GM12801 (cell line): Measurements from ENCODE around the gene TBCD.

ENCODE experiments used
- TF ChIP-seq, protein P1 (sequence below): IDR thresholded peaks from one replicate; pipeline ENCODE4 v1.5.1; 2011; ENCODE audit warnings: control low read depth; ENCODE audit not compliant: insufficient read length; ENCODE audit errors: extremely low read depth

TBCD gene

DNA sequence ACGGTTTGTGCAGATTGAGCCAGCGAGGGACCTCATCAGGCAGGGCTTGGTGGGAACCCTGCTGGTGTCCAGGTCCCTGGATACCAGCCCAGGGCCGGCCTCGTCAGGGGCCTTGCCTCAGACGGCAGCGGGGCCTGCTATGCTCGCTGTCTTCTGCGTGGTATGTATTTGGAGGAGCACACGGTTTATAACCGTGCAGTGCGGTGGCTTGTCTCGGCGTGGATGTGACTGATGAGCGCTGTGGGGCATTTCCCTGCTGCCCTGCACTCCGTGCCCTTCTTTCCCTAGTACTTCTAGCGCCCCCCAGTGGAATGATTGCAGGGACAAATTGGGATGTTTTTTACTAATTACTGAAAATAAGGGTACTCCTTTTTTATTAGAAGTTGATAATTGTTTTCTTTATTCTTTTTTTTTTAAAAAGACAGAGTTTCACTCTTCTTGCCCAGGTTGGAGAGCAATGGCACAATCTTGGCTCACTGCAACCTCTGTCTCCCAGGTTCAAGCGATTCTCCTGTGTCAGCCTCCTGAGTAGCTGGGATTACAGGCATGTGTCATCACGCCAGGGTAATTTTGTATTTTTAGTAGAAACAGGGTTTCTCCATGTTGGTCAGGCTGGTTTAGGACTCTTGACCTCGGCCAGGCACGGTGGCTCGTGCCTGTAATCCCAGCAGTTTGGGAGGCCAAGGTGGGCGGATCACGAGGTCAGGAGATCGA, 15.3 kb downstream of the TBCD start:
- TF ChIP-seq, protein P1, sequence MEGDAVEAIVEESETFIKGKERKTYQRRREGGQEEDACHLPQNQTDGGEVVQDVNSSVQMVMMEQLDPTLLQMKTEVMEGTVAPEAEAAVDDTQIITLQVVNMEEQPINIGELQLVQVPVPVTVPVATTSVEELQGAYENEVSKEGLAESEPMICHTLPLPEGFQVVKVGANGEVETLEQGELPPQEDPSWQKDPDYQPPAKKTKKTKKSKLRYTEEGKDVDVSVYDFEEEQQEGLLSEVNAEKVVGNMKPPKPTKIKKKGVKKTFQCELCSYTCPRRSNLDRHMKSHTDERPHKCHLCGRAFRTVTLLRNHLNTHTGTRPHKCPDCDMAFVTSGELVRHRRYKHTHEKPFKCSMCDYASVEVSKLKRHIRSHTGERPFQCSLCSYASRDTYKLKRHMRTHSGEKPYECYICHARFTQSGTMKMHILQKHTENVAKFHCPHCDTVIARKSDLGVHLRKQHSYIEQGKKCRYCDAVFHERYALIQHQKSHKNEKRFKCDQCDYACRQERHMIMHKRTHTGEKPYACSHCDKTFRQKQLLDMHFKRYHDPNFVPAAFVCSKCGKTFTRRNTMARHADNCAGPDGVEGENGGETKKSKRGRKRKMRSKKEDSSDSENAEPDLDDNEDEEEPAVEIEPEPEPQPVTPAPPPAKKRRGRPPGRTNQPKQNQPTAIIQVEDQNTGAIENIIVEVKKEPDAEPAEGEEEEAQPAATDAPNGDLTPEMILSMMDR = no peak

DNA sequence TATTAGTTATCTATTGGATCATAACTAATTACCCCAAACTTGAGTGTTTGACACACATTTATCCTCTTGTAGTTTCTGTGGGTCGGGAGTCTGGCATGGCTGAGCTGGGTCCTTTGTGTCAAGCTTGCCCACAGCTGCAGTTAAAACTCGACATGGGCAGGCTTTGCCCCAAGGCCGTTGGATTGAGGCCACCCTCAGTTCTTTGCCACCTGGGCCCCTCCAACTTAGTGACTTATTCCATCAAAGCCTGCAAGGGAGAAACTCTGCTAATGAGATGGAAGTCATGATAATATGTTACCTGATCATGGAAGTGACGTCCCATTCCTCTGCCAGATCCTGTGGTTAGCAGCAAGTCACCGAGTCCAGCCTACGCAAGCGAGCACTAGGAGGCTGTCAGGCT, 17.2 kb downstream of the TBCD start:
- TF ChIP-seq, protein P1 = no peak

DNA sequence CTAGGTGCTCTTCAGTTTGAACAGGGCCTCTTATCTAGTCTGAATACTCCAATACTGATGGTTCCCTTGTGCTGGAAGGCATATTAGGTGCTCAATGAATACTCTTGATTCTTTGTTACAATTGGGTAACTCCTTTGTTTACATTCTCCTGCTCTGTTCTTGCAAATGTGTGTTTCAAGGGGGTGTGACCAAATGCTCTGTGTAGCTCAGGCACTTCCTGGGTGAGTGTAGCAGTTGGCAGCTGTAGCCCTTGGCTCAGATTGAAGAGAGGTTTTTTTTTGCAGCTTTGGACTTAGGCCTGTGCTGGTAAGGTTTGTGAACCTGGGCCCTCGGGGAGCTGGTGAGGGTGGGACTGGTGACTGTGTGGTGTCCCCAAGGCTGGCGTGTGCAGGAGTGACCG, 20.2 kb downstream of the TBCD start:
- TF ChIP-seq, protein P1 = no peak

DNA sequence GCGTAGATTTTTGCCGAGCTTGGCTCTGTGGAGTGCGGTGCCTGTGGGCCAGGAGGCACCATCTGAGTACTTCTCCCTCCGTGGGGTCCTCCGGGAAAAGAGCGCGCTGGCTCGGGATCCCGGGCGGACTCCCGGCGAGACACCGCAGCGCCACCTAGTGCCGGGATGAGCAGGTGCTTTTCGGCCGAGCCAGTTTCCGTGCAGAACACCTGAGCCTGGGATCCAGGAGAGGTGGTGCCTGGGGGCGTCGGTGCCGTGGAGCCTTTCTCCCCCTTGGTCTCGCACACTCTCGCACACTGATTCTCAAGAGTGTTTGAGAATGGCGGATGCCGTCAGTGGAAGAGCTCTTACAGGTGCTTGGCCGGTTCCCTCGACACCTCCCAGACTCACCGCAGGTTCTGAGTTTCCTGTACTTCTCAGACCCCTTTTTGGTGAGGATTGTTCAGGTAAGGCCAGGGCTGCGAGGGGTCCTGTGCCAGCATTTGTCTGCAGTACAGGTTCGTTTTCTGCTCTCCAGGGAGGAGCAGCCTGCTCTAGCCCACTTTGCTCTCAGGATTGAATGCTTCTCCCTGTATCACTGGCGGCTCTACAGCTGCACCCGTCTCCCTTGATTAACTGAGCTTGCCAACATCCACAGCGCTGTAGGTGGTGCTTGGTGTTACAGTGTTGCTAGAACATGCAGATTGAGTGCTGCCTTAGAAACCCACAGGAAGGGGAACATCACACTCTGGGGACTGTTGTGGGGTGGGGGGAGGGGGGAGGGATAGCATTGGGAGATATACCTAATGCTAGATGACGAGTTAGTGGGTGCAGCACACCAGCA, 23.3 kb downstream of the TBCD start:
- TF ChIP-seq, protein P1 = no peak

DNA sequence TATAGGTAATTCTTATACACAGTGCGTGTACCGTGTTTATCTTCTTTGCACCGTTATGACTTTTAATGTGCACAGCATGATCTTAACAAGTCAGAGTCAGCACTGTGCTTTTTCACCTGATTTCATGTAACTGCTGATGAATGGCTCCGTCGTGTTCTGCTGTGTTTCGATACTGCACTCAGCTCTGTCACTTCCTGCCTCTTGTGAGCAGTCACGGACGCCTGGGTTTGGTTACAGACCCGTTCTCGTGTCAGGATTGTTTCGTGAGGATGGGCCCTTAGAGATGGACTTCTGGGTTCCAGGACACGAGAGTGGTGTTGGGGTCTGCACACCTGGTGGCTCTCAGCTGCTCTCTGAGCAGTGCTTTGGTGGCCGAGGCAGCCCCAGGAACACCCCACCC, 24.6 kb downstream of the TBCD start:
- TF ChIP-seq, protein P1 = no peak

DNA sequence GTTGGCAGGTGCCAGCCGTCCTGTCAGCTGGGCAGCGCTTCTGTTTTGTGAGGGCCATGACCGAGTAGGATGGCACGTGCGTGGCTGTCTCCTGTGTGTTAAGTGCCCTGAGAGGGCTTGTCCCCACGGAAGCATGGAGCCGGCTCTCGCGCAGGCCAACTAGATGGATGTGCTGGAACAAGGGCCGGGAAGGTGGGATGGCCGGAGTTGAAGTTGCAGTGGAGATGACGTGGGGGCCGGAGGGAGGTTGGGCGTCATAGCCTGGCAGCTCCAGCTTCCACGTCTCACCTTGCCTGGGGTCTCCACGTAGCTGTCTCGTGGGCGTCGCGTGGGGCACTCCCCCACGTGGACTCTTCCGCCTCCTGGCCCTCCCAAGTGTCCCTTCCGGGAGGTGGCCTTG, 27.7 kb downstream of the TBCD start:
- TF ChIP-seq, protein P1 = no peak

DNA sequence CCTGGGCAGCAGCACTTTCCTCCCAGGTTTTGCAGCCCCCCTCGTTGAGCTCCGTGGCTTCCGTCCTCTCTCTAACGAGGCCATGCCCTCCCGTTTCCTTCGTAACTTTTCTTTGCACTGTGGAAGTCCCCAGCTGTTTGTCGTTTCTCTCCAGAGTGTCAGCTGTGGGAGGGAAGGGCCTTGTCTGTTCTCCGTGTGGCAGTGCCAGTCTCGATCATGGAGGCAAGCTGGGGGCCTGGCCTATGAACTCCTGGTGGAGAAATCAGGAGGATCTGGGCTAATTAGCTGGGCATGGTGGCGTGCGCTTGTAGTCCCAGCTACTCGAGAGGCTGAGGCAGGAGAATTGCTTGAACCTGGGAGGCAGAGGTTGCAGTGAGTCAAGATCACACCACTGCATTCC, 28.3 kb downstream of the TBCD start:
- TF ChIP-seq, protein P1 = no peak
